Measurements from ENCODE around the gene CCR8.
"Not testable (repeated sequence)": the region's sequence is repeated elsewhere in the genome, so short reads cannot be mapped to it uniquely, and the experiment has no call there.

Gene CCR8

GRCh38 chr3:39313289-39313688, 16.2 kb upstream of the CCR8 start:
- no peak for DNase-seq (ENCODE audit: low spot score)
- no peak for FAIRE-seq

- FAIRE-seq (no peak), DNase-seq (ENCODE audit: low spot score) (no peak)
These were observed 14.1 kb upstream of the CCR8 start for GRCh38 chr3:39315420-39315819.

- DNase-seq (ENCODE audit: low spot score) (peak; percentile 50), FAIRE-seq (peak; percentile 52)
These were observed 11.8 kb upstream of the CCR8 start for GRCh38 chr3:39317571-39318169.

- FAIRE-seq = no peak
These were observed 11.2 kb upstream of the CCR8 start for GRCh38 chr3:39318301-39318700.

GRCh38 chr3:39319249-39319648, 10.3 kb upstream of the CCR8 start:
- no peak for DNase-seq (ENCODE audit: low spot score)
- no peak for FAIRE-seq

More at GRCh38 chr3:39318301-39318700, 11.2 kb upstream of the CCR8 start:
- no peak for DNase-seq (ENCODE audit: low spot score)

GRCh38 chr3:39321574-39321983, 7.9 kb upstream of the CCR8 start:
- not testable (repeated sequence) for FAIRE-seq; DNase-seq (ENCODE audit: low spot score)

GRCh38 chr3:39322209-39322715, 7.2 kb upstream of the CCR8 start:
- not testable (repeated sequence) for DNase-seq (ENCODE audit: low spot score); FAIRE-seq

- no peak for FAIRE-seq
- no peak for DNase-seq (ENCODE audit: low spot score)
These were observed 6.6 kb upstream of the CCR8 start for GRCh38 chr3:39322936-39323335.

- no peak for DNase-seq (ENCODE audit: low spot score)
- FAIRE-seq = no peak
These were observed 6.0 kb upstream of the CCR8 start for GRCh38 chr3:39323494-39323893.

GRCh38 chr3:39325236-39325635, 4.3 kb upstream of the CCR8 start:
- no peak for FAIRE-seq
- DNase-seq (ENCODE audit: low spot score) = no peak

- FAIRE-seq = no peak
- no peak for DNase-seq (ENCODE audit: low spot score)
These were observed 2.3 kb upstream of the CCR8 start for GRCh38 chr3:39327053-39327745.

GRCh38 chr3:39327746-39328349, 1.7 kb upstream of the CCR8 start:
- DNase-seq (ENCODE audit: low spot score) (no peak), FAIRE-seq (no peak)

GRCh38 chr3:39330824-39331223, 1.3 kb downstream of the CCR8 start:
- FAIRE-seq (no peak), DNase-seq (ENCODE audit: low spot score) (no peak)

GRCh38 chr3:39332525-39332924, 3.0 kb downstream of the CCR8 start:
- FAIRE-seq = no peak
- no peak for DNase-seq (ENCODE audit: low spot score)

- FAIRE-seq = no peak
- DNase-seq (ENCODE audit: low spot score) = no peak
These were observed 4.1 kb downstream of the CCR8 start for GRCh38 chr3:39333607-39334006.

GRCh38 chr3:39334205-39334604, 4.7 kb downstream of the CCR8 start:
- DNase-seq (ENCODE audit: low spot score) (no peak), FAIRE-seq (no peak)

GRCh38 chr3:39338201-39338600, 8.7 kb downstream of the CCR8 start:
- DNase-seq (ENCODE audit: low spot score) (no peak), FAIRE-seq (no peak)

GRCh38 chr3:39339086-39339485, 9.6 kb downstream of the CCR8 start:
- FAIRE-seq = no peak
- no peak for DNase-seq (ENCODE audit: low spot score)

GRCh38 chr3:39343076-39343717, 13.7 kb downstream of the CCR8 start:
- no peak for DNase-seq (ENCODE audit: low spot score)
- FAIRE-seq = no peak

- FAIRE-seq (no peak), DNase-seq (ENCODE audit: low spot score) (no peak)
These were observed 14.3 kb downstream of the CCR8 start for GRCh38 chr3:39343760-39344159.

GRCh38 chr3:39344746-39345344, 15.3 kb downstream of the CCR8 start:
- DNase-seq (ENCODE audit: low spot score) (no peak), FAIRE-seq (no peak)
